AG10803 (cell line): ENCODE data around the gene INPP5D.

Source experiments
- DNase-seq: peaks from one replicate; pipeline ENCODE4 v3.0.0; 2010; ENCODE audit warnings: low read depth
- H3K4me3 ChIP-seq: 2 replicates; pipeline ENCODE4 v1.5.1; 2011; ENCODE audit warnings: mild to moderate bottlenecking, low read length, control low read depth
- TF ChIP-seq, protein P1 (sequence below): conservative IDR thresholded peaks from 2 replicates; pipeline ENCODE4 v1.5.1; 2011; ENCODE audit warnings: mild to moderate bottlenecking, low read length, control low read depth, inconsistent platforms

INPP5D gene

GRCh38 chr2:233079473-233079877, 19.3 kb downstream of the INPP5D start:
- TF ChIP-seq, protein P1, sequence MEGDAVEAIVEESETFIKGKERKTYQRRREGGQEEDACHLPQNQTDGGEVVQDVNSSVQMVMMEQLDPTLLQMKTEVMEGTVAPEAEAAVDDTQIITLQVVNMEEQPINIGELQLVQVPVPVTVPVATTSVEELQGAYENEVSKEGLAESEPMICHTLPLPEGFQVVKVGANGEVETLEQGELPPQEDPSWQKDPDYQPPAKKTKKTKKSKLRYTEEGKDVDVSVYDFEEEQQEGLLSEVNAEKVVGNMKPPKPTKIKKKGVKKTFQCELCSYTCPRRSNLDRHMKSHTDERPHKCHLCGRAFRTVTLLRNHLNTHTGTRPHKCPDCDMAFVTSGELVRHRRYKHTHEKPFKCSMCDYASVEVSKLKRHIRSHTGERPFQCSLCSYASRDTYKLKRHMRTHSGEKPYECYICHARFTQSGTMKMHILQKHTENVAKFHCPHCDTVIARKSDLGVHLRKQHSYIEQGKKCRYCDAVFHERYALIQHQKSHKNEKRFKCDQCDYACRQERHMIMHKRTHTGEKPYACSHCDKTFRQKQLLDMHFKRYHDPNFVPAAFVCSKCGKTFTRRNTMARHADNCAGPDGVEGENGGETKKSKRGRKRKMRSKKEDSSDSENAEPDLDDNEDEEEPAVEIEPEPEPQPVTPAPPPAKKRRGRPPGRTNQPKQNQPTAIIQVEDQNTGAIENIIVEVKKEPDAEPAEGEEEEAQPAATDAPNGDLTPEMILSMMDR: no peak

GRCh38 chr2:233079953-233080835, 20.1 kb downstream of the INPP5D start:
- H3K4me3 ChIP-seq: no peak overlapping the region
- DNase-seq: no peak
- TF ChIP-seq, protein P1: no peak

More at GRCh38 chr2:233079473-233079877, 19.3 kb downstream of the INPP5D start:
- no peak overlapping the region for H3K4me3 ChIP-seq
- DNase-seq: no peak

DNA sequence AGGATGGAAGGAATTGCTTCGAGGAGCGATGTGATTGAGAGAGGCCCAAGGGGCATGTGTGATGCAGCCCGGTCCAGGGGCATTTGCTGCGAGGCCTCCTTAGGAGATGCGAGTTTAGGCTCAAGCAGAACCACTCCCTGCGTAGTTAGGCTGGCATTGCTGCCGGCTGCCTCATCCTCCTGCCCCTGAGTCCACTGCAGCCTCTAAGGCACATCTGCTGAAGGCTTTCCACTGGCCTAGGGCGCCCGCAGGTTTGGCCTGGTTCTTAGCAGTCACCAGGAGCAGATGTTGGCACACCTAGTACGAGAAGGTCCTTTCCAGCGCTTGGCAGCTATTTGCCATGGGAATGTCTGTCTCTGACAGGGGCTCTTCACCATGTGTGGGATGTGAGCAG, 20.7 kb downstream of the INPP5D start:
- no peak for DNase-seq
- no peak overlapping the region for H3K4me3 ChIP-seq
- TF ChIP-seq, protein P1: no peak

DNA sequence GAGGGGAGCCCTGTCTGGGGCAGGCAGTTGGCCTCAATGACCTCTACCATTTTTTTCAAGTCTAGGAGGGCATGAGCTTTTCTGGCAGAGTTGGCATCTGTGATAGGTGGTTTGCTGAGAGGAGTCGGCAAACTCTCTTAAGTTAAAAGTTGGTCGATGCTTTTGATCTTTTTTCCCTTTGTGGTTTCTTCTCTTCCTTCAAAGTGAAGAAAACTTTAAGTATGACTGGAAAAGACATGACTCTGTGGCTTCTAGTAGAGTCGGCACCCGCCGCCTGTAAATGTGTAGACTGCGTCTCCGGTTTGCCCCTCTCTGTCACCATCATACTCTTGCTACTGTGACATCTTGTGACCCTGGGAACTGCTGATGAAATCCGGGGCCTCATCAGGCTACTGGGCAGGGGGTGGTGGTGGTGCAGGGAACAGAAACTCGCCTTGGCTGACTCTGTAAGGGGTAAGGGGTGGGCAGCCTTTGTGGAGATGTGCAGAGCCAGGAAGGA, 21.1 kb downstream of the INPP5D start:
- no peak overlapping the region for H3K4me3 ChIP-seq
- TF ChIP-seq, protein P1: no peak
- no peak for DNase-seq

DNA sequence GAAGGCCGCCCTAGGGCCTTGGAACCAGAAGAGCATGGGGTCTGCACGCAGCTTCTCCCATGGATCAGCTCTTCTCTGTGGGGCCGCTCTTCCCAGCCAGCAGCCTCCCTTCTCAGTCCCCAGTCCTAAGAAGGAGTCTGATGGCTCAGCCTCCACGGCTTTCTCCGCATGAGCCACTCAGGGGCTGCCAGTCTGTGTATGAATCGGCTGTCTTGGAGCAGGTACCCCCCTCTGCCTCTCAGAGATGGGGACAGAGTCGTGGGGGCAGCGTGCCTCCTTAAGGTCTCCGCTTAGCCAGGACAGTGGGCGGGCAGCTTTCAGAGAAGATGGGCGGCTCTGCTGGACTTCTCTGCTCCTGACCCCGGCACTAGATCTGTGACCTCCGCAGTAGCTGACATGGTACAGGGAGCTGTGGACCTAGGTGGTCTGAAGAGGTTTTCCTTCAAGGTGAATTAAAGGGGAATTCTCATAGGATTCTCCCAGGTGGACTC, 21.6 kb downstream of the INPP5D start:
- no peak for DNase-seq
- TF ChIP-seq, protein P1: no peak
- H3K4me3 ChIP-seq: no peak overlapping the region

GRCh38 chr2:233082222-233082930, 22.2 kb downstream of the INPP5D start:
- DNase-seq: no peak
- H3K4me3 ChIP-seq: no peak overlapping the region
- TF ChIP-seq, protein P1: no peak
